Ectodermal cell (in vitro differentiated cells): ENCODE measurements around the gene CD99L2. TPM values are rescaled to one million over a fixed set of nuclear protein-coding genes. Genes with fewer than 3 reads are reported as not detected.

Source experiments
- H3K27ac ChIP-seq: 2 replicates; pipeline ENCODE4 v1.7.0; 2013; ENCODE audit warnings: mild to moderate bottlenecking, low read depth, low read length; ENCODE audit not compliant: insufficient read depth, poor library complexity, severe bottlenecking
- H3K27me3 ChIP-seq: 2 replicates; pipeline ENCODE4 v1.7.0; 2013; ENCODE audit warnings: mild to moderate bottlenecking, low read length; ENCODE audit not compliant: insufficient read depth, control insufficient read depth, poor library complexity, severe bottlenecking
- H3K36me3 ChIP-seq: one replicate; pipeline ENCODE4 v1.7.0; 2013; ENCODE audit warnings: low read length; ENCODE audit not compliant: control insufficient read depth, insufficient read depth
- H3K4me1 ChIP-seq: one replicate; pipeline ENCODE4 v1.7.0; 2013; ENCODE audit warnings: low read length; ENCODE audit not compliant: control insufficient read depth, insufficient read depth
- H3K4me3 ChIP-seq: 2 replicates; pipeline ENCODE4 v1.7.0; 2013; ENCODE audit warnings: low read depth, low read length, control low read depth; ENCODE audit not compliant: insufficient read depth
- H3K9me3 ChIP-seq: 2 replicates; pipeline ENCODE4 v1.7.0; 2013; ENCODE audit warnings: mild to moderate bottlenecking, low read length, moderate library complexity; ENCODE audit not compliant: control insufficient read depth
- WGBS, 2 experiments: methylation state at CpG; one replicate each; pipeline ENCODE4 v1.1.7; 2013; ENCODE audit warnings: missing lambda C conversion rate in 2 of 2; 5-methylcytosine and 5-hydroxymethylcytosine counted together
- polyA plus RNA-seq, 4 experiments: library from polyadenylated mRNA; stranded (reverse); fragments of 50-300 nt; gene quantifications; one replicate each; pipeline ENCODE4 v1.2.3, GENCODE V29; 2013

Gene CD99L2
- polyA plus RNA-seq (2013, experiment 1 of 4), result 45.6 TPM
- polyA plus RNA-seq (2013, experiment 2 of 4), result 47.4 TPM
- 32.6 TPM for polyA plus RNA-seq (2013, experiment 3 of 4)
- 37.0 TPM for polyA plus RNA-seq (2013, experiment 4 of 4)

- Histone ChIP-seq H3K9me3 (no peaks in the 10 kb centered on the region), H3K27ac (no peak within 1 kb of the TSS), H3K36me3 (no peaks in the 10 kb centered on the region), H3K4me3 (peak within 1 kb of the TSS; percentile 65), H3K27me3 (peaks cover 11% of the 10 kb centered on the region), H3K4me1 (peaks cover 7% of the 10 kb centered on the region)
- WGBS, 2 experiments, result 0 to 1% methylated on average over 95 of the region's 95 CpGs
These were observed at the start of gene CD99L2 for GRCh38 chrX:150898343-150899190. CD99L2 (minus strand) TSS chrX:150898668; CDS start chrX:150898588, 80 bp downstream.

- Histone ChIP-seq H3K4me1 (no peaks in the 10 kb centered on the region), H3K27me3 (no peaks in the 10 kb centered on the region), H3K27ac (no peak overlapping the region), H3K9me3 (no peaks in the 10 kb centered on the region), H3K4me3 (no peak overlapping the region), H3K36me3 (no peaks in the 10 kb centered on the region)
- WGBS, 2 experiments, result 58 to 76% methylated on average over 3 of the region's 3 CpGs
These were observed 45.8 kb upstream of the CD99L2 start for GRCh38 chrX:150944233-150944632.

- H3K27me3 ChIP-seq, result no peaks in the 10 kb centered on the region
- H3K27ac ChIP-seq, result no peak overlapping the region
- 89 to 92% methylated on average over 9 of the region's 9 CpGs for WGBS, 2 experiments
- no peaks in the 10 kb centered on the region for H3K4me1 ChIP-seq
- H3K36me3 ChIP-seq, result no peaks in the 10 kb centered on the region
- H3K9me3 ChIP-seq, result no peaks in the 10 kb centered on the region
- no peak overlapping the region for H3K4me3 ChIP-seq
These were observed 44.6 kb upstream of the CD99L2 start for GRCh38 chrX:150942942-150943594.

GRCh38 chrX:150941580-150941979 is 43.1 kb upstream of the CD99L2 start:
- no peaks in the 10 kb centered on the region for H3K4me1 ChIP-seq
- H3K27me3 ChIP-seq, result no peaks in the 10 kb centered on the region
- H3K4me3 ChIP-seq, result no peak overlapping the region
- no peaks in the 10 kb centered on the region for H3K36me3 ChIP-seq
- no peaks in the 10 kb centered on the region for H3K9me3 ChIP-seq
- H3K27ac ChIP-seq, result no peak overlapping the region
- WGBS, 2 experiments, result 64 to 71% methylated on average over 2 of the region's 2 CpGs

- Histone ChIP-seq H3K36me3 (no peaks in the 10 kb centered on the region), H3K27ac (no peak overlapping the region), H3K4me1 (no peaks in the 10 kb centered on the region), H3K9me3 (no peaks in the 10 kb centered on the region), H3K27me3 (no peaks in the 10 kb centered on the region), H3K4me3 (no peak overlapping the region)
- WGBS, 2 experiments, result 76 to 84% methylated on average over 9 of the region's 9 CpGs
These were observed 42.5 kb upstream of the CD99L2 start for GRCh38 chrX:150940844-150941495.

GRCh38 chrX:150936556-150936955 is 38.1 kb upstream of the CD99L2 start:
- H3K27ac ChIP-seq, result no peak overlapping the region
- H3K27me3 ChIP-seq, result no peaks in the 10 kb centered on the region
- WGBS, 2 experiments, result 64 to 68% methylated on average over 6 of the region's 6 CpGs

GRCh38 chrX:150935467-150935866 is 37.0 kb upstream of the CD99L2 start:
- H3K9me3 ChIP-seq, result no peaks in the 10 kb centered on the region
- no peaks in the 10 kb centered on the region for H3K36me3 ChIP-seq
- 84 to 90% methylated on average over 7 of the region's 7 CpGs for WGBS, 2 experiments
- H3K4me3 ChIP-seq, result no peak overlapping the region
- H3K4me1 ChIP-seq, result no peaks in the 10 kb centered on the region
- no peaks in the 10 kb centered on the region for H3K27me3 ChIP-seq
- no peak overlapping the region for H3K27ac ChIP-seq

More at GRCh38 chrX:150936556-150936955, 38.1 kb upstream of the CD99L2 start:
- no peak overlapping the region for H3K4me3 ChIP-seq
- H3K9me3 ChIP-seq, result no peaks in the 10 kb centered on the region
- no peaks in the 10 kb centered on the region for H3K36me3 ChIP-seq
- no peaks in the 10 kb centered on the region for H3K4me1 ChIP-seq

GRCh38 chrX:150934453-150934852 is 36.0 kb upstream of the CD99L2 start:
- Histone ChIP-seq H3K27me3 (no peaks in the 10 kb centered on the region), H3K4me3 (no peak overlapping the region), H3K27ac (no peak overlapping the region), H3K36me3 (no peaks in the 10 kb centered on the region), H3K4me1 (no peaks in the 10 kb centered on the region), H3K9me3 (no peaks in the 10 kb centered on the region)
- WGBS, 2 experiments, result 14 to 18% methylated on average over 5 of the region's 5 CpGs

GRCh38 chrX:150933945-150934350 is 35.5 kb upstream of the CD99L2 start:
- no peaks in the 10 kb centered on the region for H3K36me3 ChIP-seq
- no peaks in the 10 kb centered on the region for H3K4me1 ChIP-seq
- no peak overlapping the region for H3K4me3 ChIP-seq
- WGBS, 2 experiments, result 39 to 53% methylated on average over 5 of the region's 5 CpGs
- no peaks in the 10 kb centered on the region for H3K27me3 ChIP-seq
- H3K9me3 ChIP-seq, result no peaks in the 10 kb centered on the region
- H3K27ac ChIP-seq, result no peak overlapping the region

GRCh38 chrX:150929058-150929457 is 30.6 kb upstream of the CD99L2 start:
- no peak overlapping the region for H3K4me3 ChIP-seq
- no peaks in the 10 kb centered on the region for H3K4me1 ChIP-seq
- no peak overlapping the region for H3K27ac ChIP-seq
- no peaks in the 10 kb centered on the region for H3K36me3 ChIP-seq
- WGBS, 2 experiments, result no CpG with 5 or more reads among the region's 2 CpGs
- no peaks in the 10 kb centered on the region for H3K27me3 ChIP-seq
- no peaks in the 10 kb centered on the region for H3K9me3 ChIP-seq
